CMK (cell line): ENCODE data around the gene GLRA3.
"Not testable (repeated sequence)": the region's sequence is repeated elsewhere in the genome, so short reads cannot be mapped to it uniquely, and the experiment has no call there.

Experiments used
- DNase-seq: peaks from one replicate; pipeline ENCODE4 v3.0.0-alpha.2; 2010; ENCODE audit warnings: low read depth

The GLRA3 gene

GRCh38 chr4:174654634-174655033, 174.4 kb downstream of the GLRA3 start:
- no peak for DNase-seq

- DNase-seq, result no peak
Observed at GRCh38 chr4:174650711-174651355, 178.2 kb downstream of the GLRA3 start.

- DNase-seq, result no peak
Observed at GRCh38 chr4:174648812-174649211, 180.2 kb downstream of the GLRA3 start.

GRCh38 chr4:174646326-174646725, 182.7 kb downstream of the GLRA3 start:
- DNase-seq, result no peak

- DNase-seq, result no peak
Observed at GRCh38 chr4:174640146-174640545, 188.9 kb downstream of the GLRA3 start.

GRCh38 chr4:174635732-174636131, 193.3 kb downstream of the GLRA3 start:
- DNase-seq, result no peak

- no peak for DNase-seq
Observed at GRCh38 chr4:174633399-174633798, 195.6 kb downstream of the GLRA3 start.

GRCh38 chr4:174631901-174632758, 196.9 kb downstream of the GLRA3 start:
- no peak for DNase-seq

- not testable (repeated sequence) for DNase-seq
Observed at GRCh38 chr4:174629907-174630450, 199.1 kb downstream of the GLRA3 start.

- no peak for DNase-seq
Observed at GRCh38 chr4:174629265-174629664, 199.8 kb downstream of the GLRA3 start.

- DNase-seq, result no peak
Observed at GRCh38 chr4:174628191-174628590, 200.9 kb downstream of the GLRA3 start.

GRCh38 chr4:174627473-174627872, 201.6 kb downstream of the GLRA3 start:
- DNase-seq, result no peak

GRCh38 chr4:174626342-174627008, 202.6 kb downstream of the GLRA3 start:
- DNase-seq, result no peak

- DNase-seq, result no peak
Observed at GRCh38 chr4:174616661-174617060, 212.4 kb downstream of the GLRA3 start.

GRCh38 chr4:174613979-174614378, 215.1 kb downstream of the GLRA3 start:
- no peak for DNase-seq

GRCh38 chr4:174611792-174612191, 217.3 kb downstream of the GLRA3 start:
- no peak for DNase-seq

- DNase-seq, result no peak
Observed at GRCh38 chr4:174607792-174608191, 221.3 kb downstream of the GLRA3 start.

- DNase-seq, result no peak
Observed at GRCh38 chr4:174604198-174604597, 224.8 kb downstream of the GLRA3 start.

- DNase-seq, result no peak
Observed at GRCh38 chr4:174600391-174600790, 228.7 kb downstream of the GLRA3 start.

- no peak for DNase-seq
Observed at GRCh38 chr4:174598800-174599199, 230.2 kb downstream of the GLRA3 start.

GRCh38 chr4:174596513-174596912, 232.5 kb downstream of the GLRA3 start:
- no peak for DNase-seq

- no peak for DNase-seq
Observed at GRCh38 chr4:174595141-174595929, 233.7 kb downstream of the GLRA3 start.
